Measurements from ENCODE around the gene ANKRD63.

Gene ANKRD63

GRCh38 chr15:40251486-40252140 is 31.3 kb downstream of the ANKRD63 start:
- DNase-seq: no peak

GRCh38 chr15:40250771-40251483 is 31.9 kb downstream of the ANKRD63 start:
- ATAC-seq (replicated peaks): no peak
- H3K27me3 Mint-ChIP-seq: peaks cover 8 to 30% of the 10 kb centered on the region in 2 donors
- no peaks in the 10 kb centered on the region for H3K36me3 Mint-ChIP-seq (ENCODE audit: insufficient read depth)
- DNase-seq: no peak
- H3K27ac Mint-ChIP-seq: peak overlapping the region in 1 of 2 donors; percentile 49
- H3K4me3 Mint-ChIP-seq: peak overlapping the region; percentile 56 to 58
- peaks cover 10 to 16% of the 10 kb centered on the region in 2 donors for H3K4me1 Mint-ChIP-seq (ENCODE audit: low read depth in 2 of 2)
- no peaks in the 10 kb centered on the region for H3K9me3 Mint-ChIP-seq

More at GRCh38 chr15:40251486-40252140, 31.3 kb downstream of the ANKRD63 start:
- ATAC-seq (replicated peaks): no peak
- Mint-ChIP-seq H3K9me3 (no peaks in the 10 kb centered on the region), H3K36me3 (ENCODE audit: insufficient read depth) (no peaks in the 10 kb centered on the region), H3K4me1 (ENCODE audit: low read depth in 2 of 2) (peaks cover 10 to 20% of the 10 kb centered on the region in 2 donors), H3K4me3 (peak overlapping the region; percentile 56 to 58), H3K27ac (peak overlapping the region in 1 of 2 donors; percentile 49), H3K27me3 (peaks cover 8 to 30% of the 10 kb centered on the region in 2 donors)

GRCh38 chr15:40250304-40250656 is 32.6 kb downstream of the ANKRD63 start:
- Mint-ChIP-seq H3K9me3 (no peaks in the 10 kb centered on the region), H3K36me3 (ENCODE audit: insufficient read depth) (no peaks in the 10 kb centered on the region), H3K4me1 (ENCODE audit: low read depth in 2 of 2) (peaks cover 10 to 16% of the 10 kb centered on the region in 2 donors), H3K27ac (no peak overlapping the region), H3K27me3 (peaks cover 8 to 30% of the 10 kb centered on the region in 2 donors), H3K4me3 (no peak overlapping the region)
- ATAC-seq (replicated peaks) (no peak), DNase-seq (no peak)

GRCh38 chr15:40249477-40250303 is 33.2 kb downstream of the ANKRD63 start:
- Mint-ChIP-seq H3K9me3 (no peaks in the 10 kb centered on the region), H3K4me1 (ENCODE audit: low read depth in 2 of 2) (peaks cover 10 to 16% of the 10 kb centered on the region in 2 donors), H3K27ac (no peak overlapping the region)

GRCh38 chr15:40248006-40248783 is 34.7 kb downstream of the ANKRD63 start:
- H3K36me3 Mint-ChIP-seq (ENCODE audit: insufficient read depth): no peaks in the 10 kb centered on the region
- H3K9me3 Mint-ChIP-seq: no peaks in the 10 kb centered on the region
- H3K27me3 Mint-ChIP-seq: peaks cover 0 to 18% of the 10 kb centered on the region in 2 donors
- DNase-seq (no peak), ATAC-seq (replicated peaks) (no peak)
- no peak overlapping the region for H3K4me3 Mint-ChIP-seq
- peaks cover 4 to 7% of the 10 kb centered on the region in 2 donors for H3K4me1 Mint-ChIP-seq (ENCODE audit: low read depth in 2 of 2)
- no peak overlapping the region for H3K27ac Mint-ChIP-seq

More at GRCh38 chr15:40249477-40250303, 33.2 kb downstream of the ANKRD63 start:
- Mint-ChIP-seq H3K36me3 (ENCODE audit: insufficient read depth) (no peaks in the 10 kb centered on the region), H3K27me3 (peaks cover 8 to 30% of the 10 kb centered on the region in 2 donors), H3K4me3 (no peak overlapping the region)
- ATAC-seq (replicated peaks) (no peak), DNase-seq (no peak)

- Mint-ChIP-seq H3K4me1 (ENCODE audit: low read depth in 2 of 2) (peaks cover 0 to 4% of the 10 kb centered on the region in 2 donors), H3K27ac (no peak overlapping the region), H3K27me3 (peaks cover 0 to 14% of the 10 kb centered on the region in 2 donors), H3K4me3 (no peak overlapping the region), H3K36me3 (ENCODE audit: insufficient read depth) (no peaks in the 10 kb centered on the region), H3K9me3 (no peaks in the 10 kb centered on the region)
- DNase-seq: no peak
- no peak for ATAC-seq (replicated peaks)
Measured at GRCh38 chr15:40247406-40247971, 35.4 kb downstream of the ANKRD63 start.

- ATAC-seq (replicated peaks): no peak
- H3K36me3 Mint-ChIP-seq (ENCODE audit: insufficient read depth): no peaks in the 10 kb centered on the region
- no peak overlapping the region for H3K4me3 Mint-ChIP-seq
- peaks cover 0 to 22% of the 10 kb centered on the region in 2 donors for H3K27me3 Mint-ChIP-seq
- H3K9me3 Mint-ChIP-seq: no peaks in the 10 kb centered on the region
- DNase-seq: no peak
- peaks cover 0 to 6% of the 10 kb centered on the region in 2 donors for H3K4me1 Mint-ChIP-seq (ENCODE audit: low read depth in 2 of 2)
- peak overlapping the region in 1 of 2 donors; percentile 66 for H3K27ac Mint-ChIP-seq
Measured at GRCh38 chr15:40246496-40247280, 36.2 kb downstream of the ANKRD63 start.

- Mint-ChIP-seq H3K4me3 (no peak overlapping the region), H3K4me1 (ENCODE audit: low read depth in 2 of 2) (peaks cover 0 to 3% of the 10 kb centered on the region in 2 donors), H3K9me3 (no peaks in the 10 kb centered on the region), H3K36me3 (ENCODE audit: insufficient read depth) (no peaks in the 10 kb centered on the region), H3K27ac (peak overlapping the region in 1 of 2 donors; percentile 66), H3K27me3 (peaks cover 3 to 22% of the 10 kb centered on the region in 2 donors)
- ATAC-seq (replicated peaks) (no peak), DNase-seq (no peak)
Measured at GRCh38 chr15:40245666-40246450, 37.0 kb downstream of the ANKRD63 start.

GRCh38 chr15:40244961-40245523 is 37.8 kb downstream of the ANKRD63 start:
- H3K36me3 Mint-ChIP-seq (ENCODE audit: insufficient read depth): no peaks in the 10 kb centered on the region
- H3K27me3 Mint-ChIP-seq: peaks cover 7 to 26% of the 10 kb centered on the region in 2 donors
- H3K27ac Mint-ChIP-seq: no peak overlapping the region
- no peak overlapping the region for H3K4me3 Mint-ChIP-seq
- no peaks in the 10 kb centered on the region for H3K9me3 Mint-ChIP-seq
- DNase-seq: no peak
- H3K4me1 Mint-ChIP-seq (ENCODE audit: low read depth in 2 of 2): peaks cover 0 to 3% of the 10 kb centered on the region in 2 donors
- no peak for ATAC-seq (replicated peaks)

- Mint-ChIP-seq H3K27ac (no peak overlapping the region), H3K27me3 (peaks cover 19 to 44% of the 10 kb centered on the region in 2 donors), H3K4me1 (ENCODE audit: low read depth in 2 of 2) (peaks cover 5 to 8% of the 10 kb centered on the region in 2 donors), H3K9me3 (no peaks in the 10 kb centered on the region), H3K4me3 (no peak overlapping the region), H3K36me3 (ENCODE audit: insufficient read depth) (no peaks in the 10 kb centered on the region)
- ATAC-seq (replicated peaks) (no peak), DNase-seq (no peak)
Measured at GRCh38 chr15:40243126-40243810, 39.6 kb downstream of the ANKRD63 start.

GRCh38 chr15:40242601-40243000 is 40.3 kb downstream of the ANKRD63 start:
- DNase-seq (no peak), ATAC-seq (replicated peaks) (no peak)
- H3K27me3 Mint-ChIP-seq: peaks cover 25 to 51% of the 10 kb centered on the region in 2 donors
- H3K4me1 Mint-ChIP-seq (ENCODE audit: low read depth in 2 of 2): peaks cover 8 to 11% of the 10 kb centered on the region in 2 donors
- H3K4me3 Mint-ChIP-seq: no peak overlapping the region
- H3K36me3 Mint-ChIP-seq (ENCODE audit: insufficient read depth): no peaks in the 10 kb centered on the region
- H3K27ac Mint-ChIP-seq: no peak overlapping the region
- no peaks in the 10 kb centered on the region for H3K9me3 Mint-ChIP-seq
